ENCODE results near the gene KCNMB2. TPM values are rescaled to one million over a fixed set of nuclear protein-coding genes. Genes with fewer than 3 reads are reported as not detected.

The KCNMB2 gene
- total and polyA plus RNA-seq, 8 donors = 0.48 to 3.7 (median 1.8) TPM; not detected in 4

DNA sequence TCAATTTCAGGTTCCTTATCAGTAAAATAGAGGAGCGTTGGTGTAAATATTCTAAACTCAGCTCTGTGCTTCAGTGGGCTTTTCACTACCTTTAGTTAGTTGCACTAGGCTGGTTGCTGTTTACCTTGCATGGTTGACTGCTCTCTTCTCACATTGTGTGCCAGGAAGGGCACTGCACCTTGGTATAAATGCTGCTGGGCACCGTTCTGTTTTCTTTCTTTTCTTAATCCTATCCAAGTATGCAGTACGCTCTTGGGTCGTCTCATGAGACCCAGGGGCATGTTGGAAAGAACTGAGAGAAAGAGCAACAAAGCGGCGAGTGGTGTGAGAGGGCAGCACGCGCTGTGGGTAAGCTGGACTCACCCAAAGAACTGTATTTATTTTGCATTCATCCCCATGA is 22.4 kb downstream of the KCNMB2 start:
- TF ChIP-seq POLR2AphosphoS5 (IDR thresholded peaks at IDR 0.05) (no peak), EP300 (IDR thresholded peaks at IDR 0.05) (no peak), CTCF (IDR thresholded peaks at IDR 0.05) (no peak), POLR2A (IDR thresholded peaks at IDR 0.05) (no peak)
- H3K27me3 ChIP-seq = no peaks in the 10 kb centered on the region
- intact Hi-C loops (cut with DNase I; ENCODE audit: low total_unique reads) = no loop called here
- no peak overlapping the region for H3K27ac ChIP-seq
- H3K4me3 ChIP-seq = no peak overlapping the region
- H3K9me3 ChIP-seq = no peaks in the 10 kb centered on the region
- WGBS, 5 donors = 71 to 82% (median 81%) methylated on average over 8 of the region's 8 CpGs
- H3K36me3 ChIP-seq = no peaks in the 10 kb centered on the region
- H3K4me1 ChIP-seq = no peaks in the 10 kb centered on the region
- peak in 1 of 2 donors; percentile 30 for DNase-seq

DNA sequence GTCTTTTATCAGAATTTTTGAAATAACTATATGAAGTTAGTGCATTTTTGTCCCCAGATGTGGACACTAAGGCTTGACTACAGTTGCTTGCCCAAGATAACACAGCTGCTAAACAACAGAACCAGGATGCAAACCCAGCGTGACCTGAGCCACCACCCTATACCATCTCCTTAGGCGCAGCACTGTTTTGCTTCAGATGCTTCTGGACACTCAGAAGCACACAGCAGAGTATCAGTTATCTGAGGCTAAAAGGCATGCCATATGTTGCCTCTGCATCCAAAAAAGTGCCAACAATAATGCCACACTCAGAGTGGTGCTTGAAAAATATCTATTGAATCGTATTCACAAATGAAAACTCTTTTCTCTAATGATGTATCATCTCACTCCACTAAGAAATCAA is 24.5 kb downstream of the KCNMB2 start:
- DNase-seq = no peak
- Histone ChIP-seq H3K4me1 (no peaks in the 10 kb centered on the region), H3K27me3 (no peaks in the 10 kb centered on the region), H3K27ac (no peak overlapping the region), H3K36me3 (no peaks in the 10 kb centered on the region), H3K4me3 (no peak overlapping the region), H3K9me3 (no peaks in the 10 kb centered on the region)
- TF ChIP-seq POLR2AphosphoS5 (IDR thresholded peaks at IDR 0.05) (no peak), POLR2A (IDR thresholded peaks at IDR 0.05) (no peak), EP300 (IDR thresholded peaks at IDR 0.05) (no peak), CTCF (IDR thresholded peaks at IDR 0.05) (no peak)
- intact Hi-C loops (cut with DNase I; ENCODE audit: low total_unique reads) = no loop called here
- 64 to 83% (median 70%) methylated on average over 3 of the region's 3 CpGs for WGBS, 5 donors

- TF ChIP-seq POLR2AphosphoS5 (IDR thresholded peaks at IDR 0.05) (no peak), POLR2A (IDR thresholded peaks at IDR 0.05) (no peak), EP300 (IDR thresholded peaks at IDR 0.05) (no peak), CTCF (IDR thresholded peaks at IDR 0.05) (no peak)
- Histone ChIP-seq H3K4me3 (no peak overlapping the region), H3K27me3 (no peaks in the 10 kb centered on the region), H3K27ac (no peak overlapping the region), H3K4me1 (no peaks in the 10 kb centered on the region), H3K9me3 (no peaks in the 10 kb centered on the region), H3K36me3 (no peaks in the 10 kb centered on the region)
- WGBS, 5 donors = 80 to 85% (median 83%) methylated on average over 4 of the region's 4 CpGs
- no peak for DNase-seq
- intact Hi-C loops (cut with DNase I; ENCODE audit: low total_unique reads) = no loop called here
Measured at GRCh38 chr3:178561239-178561638, 25.0 kb downstream of the KCNMB2 start.

- DNase-seq = no peak
- no peak overlapping the region for H3K27ac ChIP-seq
- no peak overlapping the region for H3K4me3 ChIP-seq
- no peaks in the 10 kb centered on the region for H3K9me3 ChIP-seq
- no peaks in the 10 kb centered on the region for H3K4me1 ChIP-seq
- H3K36me3 ChIP-seq = no peaks in the 10 kb centered on the region
- H3K27me3 ChIP-seq = no peaks in the 10 kb centered on the region
- WGBS, 5 donors = 81 to 87% (median 83%) methylated on average over 4 of the region's 4 CpGs
- intact Hi-C loops (cut with DNase I; ENCODE audit: low total_unique reads) = no loop called here
- no peak for TF ChIP-seq CTCF (IDR thresholded peaks at IDR 0.05)
- no peak for TF ChIP-seq EP300 (IDR thresholded peaks at IDR 0.05)
- no peak for TF ChIP-seq POLR2A (IDR thresholded peaks at IDR 0.05)
- TF ChIP-seq POLR2AphosphoS5 (IDR thresholded peaks at IDR 0.05) = no peak
Measured at GRCh38 chr3:178562143-178562946, 26.1 kb downstream of the KCNMB2 start.

Measured in stomach (tissue), 9 donors.